Glutamatergic neuron (in vitro differentiated cells): ENCODE measurements around the gene LAMC2. TPM values are rescaled to one million over a fixed set of nuclear protein-coding genes. Genes with fewer than 3 reads are reported as not detected.

Experiments
- DNase-seq: peaks from one replicate; pipeline ENCODE4 v3.0.0; 2022
- H3K27ac Mint-ChIP-seq: one replicate; pipeline ENCODE4 v1.8.0; 2020; ENCODE audit warnings: mild to moderate bottlenecking, mixed read lengths, inconsistent platforms; ENCODE audit not compliant: unreplicated experiment
- H3K27me3 Mint-ChIP-seq: one replicate; pipeline ENCODE4 v1.8.0; 2020; ENCODE audit warnings: mild to moderate bottlenecking, moderate library complexity, mixed read lengths, inconsistent platforms; ENCODE audit not compliant: unreplicated experiment
- H3K36me3 Mint-ChIP-seq: one replicate; pipeline ENCODE4 v1.8.0; 2020; ENCODE audit warnings: mild to moderate bottlenecking, mixed read lengths, inconsistent platforms; ENCODE audit not compliant: unreplicated experiment
- H3K4me1 Mint-ChIP-seq: one replicate; pipeline ENCODE4 v1.8.0; 2020; ENCODE audit warnings: mild to moderate bottlenecking, low read depth, mixed read lengths, inconsistent platforms; ENCODE audit not compliant: unreplicated experiment
- H3K4me3 Mint-ChIP-seq: one replicate; pipeline ENCODE4 v1.8.0; 2020; ENCODE audit warnings: mild to moderate bottlenecking, mixed read lengths, inconsistent platforms; ENCODE audit not compliant: unreplicated experiment
- H3K9me3 Mint-ChIP-seq: one replicate; pipeline ENCODE4 v1.8.0; 2020; ENCODE audit warnings: mild to moderate bottlenecking, moderate library complexity, mixed read lengths, inconsistent platforms; ENCODE audit not compliant: unreplicated experiment
- total RNA-seq: library from RNA; stranded (reverse); fragmentation: NEBNext Ultra II Directional; extraction: Animal tissue kit (Norgen Biotek cat#: 25700); gene quantifications from one replicate; pipeline ENCODE4 v1.2.1, GENCODE V29; 2021; ENCODE audit not compliant: unreplicated experiment
- TF ChIP-seq, protein P1 (sequence below): fragments of 200-600 bp; sonication (generic); IDR thresholded peaks from one replicate; pipeline ENCODE4 v1.5.0; 2021; ENCODE audit not compliant: partially characterized antibody, unreplicated experiment

Gene LAMC2
- total RNA-seq, 1 donor from 2014 or later, result 2.8 TPM

DNA sequence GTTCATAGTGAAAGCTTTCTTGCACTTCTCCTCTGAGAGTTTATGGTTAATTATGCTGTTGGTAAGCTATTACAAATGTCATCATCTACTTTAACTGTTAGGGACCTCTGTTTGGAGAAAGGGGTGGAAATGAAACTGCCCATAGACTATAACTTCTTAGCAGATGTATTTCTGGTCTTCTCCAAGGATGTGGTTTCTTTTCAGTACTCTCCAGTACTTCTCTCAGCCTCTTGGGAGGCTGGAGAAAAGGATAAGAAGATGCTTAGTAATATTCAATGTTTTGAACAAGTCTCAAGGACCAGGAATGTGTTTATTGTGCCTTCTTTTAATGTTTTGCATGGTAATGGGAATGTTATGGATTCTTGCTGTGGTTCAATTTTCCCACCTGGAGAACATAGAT lies 60.4 kb downstream of the LAMC2 start:
- Mint-ChIP-seq H3K4me3 (no peak overlapping the region), H3K36me3 (peaks cover 28% of the 10 kb centered on the region), H3K27me3 (no peaks in the 10 kb centered on the region), H3K9me3 (peaks cover 5% of the 10 kb centered on the region), H3K4me1 (peaks cover 6% of the 10 kb centered on the region), H3K27ac (no peak overlapping the region)
- TF ChIP-seq, protein P1, sequence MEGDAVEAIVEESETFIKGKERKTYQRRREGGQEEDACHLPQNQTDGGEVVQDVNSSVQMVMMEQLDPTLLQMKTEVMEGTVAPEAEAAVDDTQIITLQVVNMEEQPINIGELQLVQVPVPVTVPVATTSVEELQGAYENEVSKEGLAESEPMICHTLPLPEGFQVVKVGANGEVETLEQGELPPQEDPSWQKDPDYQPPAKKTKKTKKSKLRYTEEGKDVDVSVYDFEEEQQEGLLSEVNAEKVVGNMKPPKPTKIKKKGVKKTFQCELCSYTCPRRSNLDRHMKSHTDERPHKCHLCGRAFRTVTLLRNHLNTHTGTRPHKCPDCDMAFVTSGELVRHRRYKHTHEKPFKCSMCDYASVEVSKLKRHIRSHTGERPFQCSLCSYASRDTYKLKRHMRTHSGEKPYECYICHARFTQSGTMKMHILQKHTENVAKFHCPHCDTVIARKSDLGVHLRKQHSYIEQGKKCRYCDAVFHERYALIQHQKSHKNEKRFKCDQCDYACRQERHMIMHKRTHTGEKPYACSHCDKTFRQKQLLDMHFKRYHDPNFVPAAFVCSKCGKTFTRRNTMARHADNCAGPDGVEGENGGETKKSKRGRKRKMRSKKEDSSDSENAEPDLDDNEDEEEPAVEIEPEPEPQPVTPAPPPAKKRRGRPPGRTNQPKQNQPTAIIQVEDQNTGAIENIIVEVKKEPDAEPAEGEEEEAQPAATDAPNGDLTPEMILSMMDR, result no peak
- DNase-seq, result no peak

DNA sequence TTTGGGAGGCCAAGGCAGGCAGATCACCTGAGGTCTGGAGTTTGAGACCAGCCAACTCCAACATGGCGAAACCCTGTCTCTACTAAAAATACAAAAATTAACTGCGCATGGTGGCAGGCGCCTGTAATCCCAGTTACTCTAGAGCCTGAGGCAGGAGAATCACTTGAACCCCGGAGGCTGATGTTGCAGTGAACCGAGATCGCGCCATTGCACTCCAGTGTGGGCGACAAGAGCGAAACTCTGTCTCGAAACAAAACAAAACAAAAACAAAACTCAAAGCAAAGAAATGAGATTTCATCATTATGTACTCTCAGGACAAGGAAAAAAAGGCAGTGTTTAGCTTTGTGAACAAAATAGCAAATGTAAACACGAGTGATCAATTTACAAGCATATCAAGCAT lies 61.0 kb downstream of the LAMC2 start:
- Mint-ChIP-seq H3K4me3 (no peak overlapping the region), H3K27me3 (no peaks in the 10 kb centered on the region), H3K36me3 (peaks cover 34% of the 10 kb centered on the region), H3K9me3 (peaks cover 5% of the 10 kb centered on the region), H3K27ac (no peak overlapping the region), H3K4me1 (peaks cover 6% of the 10 kb centered on the region)
- TF ChIP-seq, protein P1, result no peak
- no peak for DNase-seq

DNA sequence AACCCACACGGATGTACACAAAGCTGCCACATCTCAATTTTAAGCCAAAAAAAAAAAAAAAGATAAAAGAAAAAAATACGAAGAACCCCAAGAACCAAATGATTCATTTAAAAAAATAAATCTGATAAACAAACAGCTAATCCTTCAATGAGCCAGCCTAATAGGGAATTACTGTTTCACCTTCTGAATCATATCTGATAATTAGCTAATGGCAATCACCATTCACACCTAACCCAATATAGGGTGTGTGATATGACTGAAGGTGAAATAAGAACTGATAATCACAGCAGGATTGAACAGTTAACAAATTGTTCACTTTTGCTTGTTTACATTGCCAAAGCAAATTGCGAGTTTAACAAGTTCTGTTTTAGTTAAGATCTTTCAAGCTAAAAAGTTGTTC lies 61.4 kb downstream of the LAMC2 start:
- Mint-ChIP-seq H3K4me3 (no peak overlapping the region), H3K4me1 (peaks cover 6% of the 10 kb centered on the region), H3K27me3 (no peaks in the 10 kb centered on the region), H3K9me3 (peaks cover 5% of the 10 kb centered on the region), H3K27ac (no peak overlapping the region), H3K36me3 (peaks cover 35% of the 10 kb centered on the region)
- TF ChIP-seq, protein P1, result no peak
- DNase-seq, result no peak

DNA sequence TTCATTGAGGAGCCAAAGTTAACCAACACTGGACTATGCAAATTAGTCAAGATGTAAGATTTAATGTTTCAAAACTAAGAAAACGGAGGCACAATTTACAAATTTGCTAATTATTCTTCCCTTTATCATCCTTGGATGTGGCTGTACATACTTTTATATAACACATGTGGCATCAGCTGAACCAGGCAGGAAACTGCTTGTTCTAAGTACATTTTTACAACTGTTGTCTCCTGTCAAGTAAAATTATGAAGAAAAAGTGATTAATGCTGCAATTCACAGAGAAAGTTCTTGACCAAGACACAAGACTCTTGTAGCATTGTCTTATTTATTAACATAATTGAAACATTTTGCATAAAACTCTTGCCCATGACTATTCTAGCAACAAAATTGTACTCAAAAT lies 61.9 kb downstream of the LAMC2 start:
- H3K4me1 Mint-ChIP-seq, result peaks cover 6% of the 10 kb centered on the region

DNA sequence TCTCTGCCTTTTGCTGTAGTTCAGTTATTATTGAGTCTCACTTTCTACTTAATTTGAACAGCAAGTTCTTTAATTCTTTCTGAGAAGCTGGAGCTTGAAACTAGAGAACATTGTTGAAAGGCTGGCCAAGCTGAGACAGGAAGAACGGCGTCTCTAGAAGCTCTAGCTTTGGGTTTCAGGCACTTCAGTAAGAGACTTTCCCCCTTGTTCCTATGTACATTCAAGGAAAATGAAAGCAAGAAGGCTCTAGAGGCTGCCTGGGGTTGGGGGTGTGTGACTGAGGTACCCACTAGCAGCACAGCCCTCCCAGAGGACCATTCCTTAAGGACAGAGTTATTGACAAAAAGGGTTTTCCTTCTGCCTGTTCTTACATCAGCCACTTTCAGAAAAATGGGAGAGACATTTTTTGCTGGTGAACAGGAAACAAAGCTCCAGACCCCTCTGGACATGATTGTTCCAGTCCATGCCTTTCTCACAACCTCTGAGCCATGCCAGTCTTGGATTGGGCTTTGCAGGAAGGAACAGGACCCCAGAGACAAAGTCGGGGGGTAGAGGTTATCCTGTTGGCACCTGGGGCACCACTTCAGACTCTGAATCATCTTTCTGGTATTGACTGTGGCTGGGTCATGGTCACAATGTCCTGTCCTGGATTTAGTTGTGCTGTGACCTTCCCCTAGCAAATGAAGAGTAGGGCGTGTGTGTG lies 63.1 kb downstream of the LAMC2 start:
- peaks cover 44% of the 10 kb centered on the region for H3K36me3 Mint-ChIP-seq
- DNase-seq, result no peak
- H3K4me1 Mint-ChIP-seq, result peaks cover 6% of the 10 kb centered on the region
- peaks cover 5% of the 10 kb centered on the region for H3K9me3 Mint-ChIP-seq
- no peak overlapping the region for H3K4me3 Mint-ChIP-seq
- no peak overlapping the region for H3K27ac Mint-ChIP-seq
- TF ChIP-seq, protein P1, result no peak
- H3K27me3 Mint-ChIP-seq, result no peaks in the 10 kb centered on the region

More for the DNA sequence above, 61.9 kb downstream of the LAMC2 start:
- no peak overlapping the region for H3K27ac Mint-ChIP-seq
- H3K27me3 Mint-ChIP-seq, result no peaks in the 10 kb centered on the region
- peaks cover 35% of the 10 kb centered on the region for H3K36me3 Mint-ChIP-seq
- TF ChIP-seq, protein P1, result no peak
- no peak overlapping the region for H3K4me3 Mint-ChIP-seq
- no peak for DNase-seq
- H3K9me3 Mint-ChIP-seq, result peaks cover 5% of the 10 kb centered on the region
